SK-N-SH (cell line): ENCODE measurements around the gene DAZAP2. TPM values are rescaled to one million over a fixed set of nuclear protein-coding genes. Genes with fewer than 3 reads are reported as not detected.
"Not testable (repeated sequence)": the region's sequence is repeated elsewhere in the genome, so short reads cannot be mapped to it uniquely, and the experiment has no call there.

Experiments
- CTCF ChIA-PET: fragments of 300-600, 350-600 bp; formaldehyde crosslinking; extraction: SDS; loops from one replicate; lab custom pipeline; 2021; lab: Yijun Ruan, JAX
- POLR2A ChIA-PET: fragments of 350-600 bp; sonication (Branson Sonifier 250); formaldehyde crosslinking; extraction: SDS; loops from one replicate; lab custom pipeline; 2020; ENCODE audit warnings: antibody characterized with exemption, inconsistent platforms; lab: Yijun Ruan, JAX
- DNase-seq: peaks from one replicate; pipeline ENCODE4 v3.0.0; 2012
- H2AFZ ChIP-seq: fragments of 200-600 bp; sonication (generic); 2 replicates; pipeline ENCODE4 v1.8.1; 2016; ENCODE audit warnings: antibody characterized with exemption, mild to moderate bottlenecking, low read depth
- H3F3A ChIP-seq: fragments of 200-600 bp; sonication (generic); replicated peaks from 2 replicates; pipeline ENCODE3; 2016; ENCODE audit warnings: antibody characterized with exemption, mild to moderate bottlenecking; ENCODE audit not compliant: insufficient read depth
- H3K27ac ChIP-seq, 2 experiments: fragments of 200-500 bp in 1 of 2; fragments of 200-600 bp in 1 of 2; sonication (Bioruptor generic) in 1 of 2; sonication (generic), shearing (Covaris generic) in 1 of 2; 2 replicates each; pipeline versions ENCODE4 v1.5.1 to v1.6.1; 2014 to 2016; ENCODE audit warnings: low read depth in 2 of 2, inconsistent platforms in 1 of 2, low read length in 1 of 2, mild to moderate bottlenecking in 1 of 2, mixed read lengths in 1 of 2
- H3K27me3 ChIP-seq: fragments of 200-600 bp; sonication (generic), shearing (Covaris generic); 2 replicates; pipeline ENCODE4 v1.6.1; 2016; ENCODE audit warnings: mixed run types; ENCODE audit not compliant: insufficient read depth
- H3K36me3 ChIP-seq, 2 experiments: fragments of 200-500 bp in 1 of 2; fragments of 200-600 bp in 1 of 2; sonication (Bioruptor generic) in 1 of 2; sonication (generic) in 1 of 2; replicated peaks in 1 of 2; 2 replicates each; pipeline versions ENCODE3 to v1.5.1; 2014 to 2016; ENCODE audit warnings: low read length in 1 of 2, mild to moderate bottlenecking in 1 of 2; ENCODE audit not compliant: insufficient read depth in 2 of 2, control insufficient read depth in 1 of 2
- H3K4me1 ChIP-seq, 2 experiments: fragments of 200-500 bp in 1 of 2; fragments of 200-600 bp in 1 of 2; sonication (Bioruptor generic) in 1 of 2; sonication (generic), shearing (Covaris generic) in 1 of 2; 2 replicates each; pipeline versions ENCODE4 v1.5.1 to v1.6.1; 2014 to 2016; ENCODE audit warnings: low read depth in 1 of 2, low read length in 1 of 2, mixed run types in 1 of 2; ENCODE audit not compliant: insufficient read depth in 2 of 2, control insufficient read depth in 1 of 2
- H3K4me2 ChIP-seq: fragments of 200-600 bp; sonication (generic), shearing (Covaris generic); 2 replicates; pipeline ENCODE4 v1.6.1; 2017; ENCODE audit warnings: mixed run types
- H3K4me3 ChIP-seq, 2 experiments: fragments of 200-500 bp in 1 of 2; fragments of 200-600 bp in 1 of 2; sonication (Bioruptor generic) in 1 of 2; sonication (generic), shearing (Covaris generic) in 1 of 2; 2 replicates each; pipeline versions ENCODE4 v1.5.1 to v1.8.1; 2014 to 2016; ENCODE audit warnings: low read depth in 2 of 2, inconsistent platforms in 1 of 2, low read length in 1 of 2, mild to moderate bottlenecking in 1 of 2, mixed read lengths in 1 of 2, moderate library complexity in 1 of 2
- H3K79me2 ChIP-seq: fragments of 200-600 bp; sonication (generic); 2 replicates; pipeline ENCODE4 v1.8.1; 2017; ENCODE audit warnings: mild to moderate bottlenecking; ENCODE audit not compliant: insufficient read depth
- H3K9ac ChIP-seq: fragments of 200-600 bp; sonication (generic); 2 replicates; pipeline ENCODE4 v1.6.1; 2017; ENCODE audit warnings: mixed run types
- H3K9me2 ChIP-seq: fragments of 200-600 bp; sonication (generic); 2 replicates; pipeline ENCODE4 v1.6.1; 2017; ENCODE audit warnings: mixed run types
- H3K9me3 ChIP-seq: fragments of 200-600 bp; sonication (generic); 2 replicates; pipeline ENCODE4 v1.6.1; 2017; ENCODE audit warnings: mixed run types, mild to moderate bottlenecking, moderate library complexity
- H4K20me1 ChIP-seq: fragments of 200-600 bp; sonication (generic); 2 replicates; pipeline ENCODE4 v1.6.1; 2017; ENCODE audit warnings: mild to moderate bottlenecking, mixed run types; ENCODE audit not compliant: insufficient read depth
- WGBS: methylation state at CpG from one replicate; pipeline ENCODE4 v1.1.6; 2017; ENCODE audit warnings: low lambda C conversion rate; 5-methylcytosine and 5-hydroxymethylcytosine counted together
- polyA plus RNA-seq, 3 experiments: library from polyadenylated mRNA; depleted of rRNA; stranded (reverse); fragments of >200 nt; gene quantifications; 2 replicates each; pipeline ENCODE4 v1.2.3, GENCODE V29; 2012

DAZAP2 gene
- polyA plus RNA-seq, 1 of the 3 experiments (the other 2 are of a cell fraction): 274 TPM

- H3K27ac ChIP-seq, H3K4me2 ChIP-seq, H3K9ac ChIP-seq, POLR2A ChIA-PET, H3F3A ChIP-seq, H2AFZ ChIP-seq, DNase-seq, H3K9me2 ChIP-seq, H3K9me3 ChIP-seq, H3K36me3 ChIP-seq, H3K27me3 ChIP-seq, H3K79me2 ChIP-seq, H4K20me1 ChIP-seq, H3K4me1 ChIP-seq, H3K4me3 ChIP-seq: not testable (repeated sequence)
- WGBS: 88% methylated on average over 9 of the region's 9 CpGs
- CTCF ChIA-PET: interaction anchor here (0.6 to 3.0 kb wide), 4 partner anchors 8 to 566 kb away, joined by 3 to 9 read pairs (median 3); no protein-coding TSS in a partner anchor
Observed at GRCh38 chr12:51291603-51292513, 53.2 kb downstream of the DAZAP2 start.

Other genes with a start within 250 kb of the DAZAP2 start
- 27.7 and 45.0 TPM in 2 replicates for gene SLC11A2, start 212.4 kb upstream of the DAZAP2 start, polyA plus RNA-seq (2012; rRNA removed)
- gene LETMD1, start 190.5 kb upstream of the DAZAP2 start, polyA plus RNA-seq (2012; rRNA removed): 67.8 and 99.3 TPM in 2 replicates
- gene CSRNP2, start 155.2 kb upstream of the DAZAP2 start, polyA plus RNA-seq (2012; rRNA removed): 18.7 and 22.7 TPM in 2 replicates
- gene TFCP2, start 65.7 kb upstream of the DAZAP2 start, polyA plus RNA-seq (2012; rRNA removed): 18.1 and 19.3 TPM in 2 replicates
- gene POU6F1, start 20.8 kb upstream of the DAZAP2 start, polyA plus RNA-seq (2012; rRNA removed): 1.9 TPM in 2 replicates
- gene SMAGP, start 31.6 kb downstream of the DAZAP2 start, polyA plus RNA-seq (2012; rRNA removed): 22.6 and 26.3 TPM in 2 replicates
- gene BIN2, start 85.3 kb downstream of the DAZAP2 start, polyA plus RNA-seq (2012; rRNA removed): not detected in 2 replicates
- 0.05 TPM in 1 of 2 replicates, not detected in the other for gene CELA1, start 107.9 kb downstream of the DAZAP2 start, polyA plus RNA-seq (2012; rRNA removed)
- gene GALNT6, start 152.6 kb downstream of the DAZAP2 start, polyA plus RNA-seq (2012; rRNA removed): 0.47 and 0.74 TPM in 2 replicates
- 3.6 and 5.2 TPM in 2 replicates for gene SLC4A8, start 186.0 kb downstream of the DAZAP2 start, polyA plus RNA-seq (2012; rRNA removed)